ENCODE results near the gene PNMA8C.

DNA sequence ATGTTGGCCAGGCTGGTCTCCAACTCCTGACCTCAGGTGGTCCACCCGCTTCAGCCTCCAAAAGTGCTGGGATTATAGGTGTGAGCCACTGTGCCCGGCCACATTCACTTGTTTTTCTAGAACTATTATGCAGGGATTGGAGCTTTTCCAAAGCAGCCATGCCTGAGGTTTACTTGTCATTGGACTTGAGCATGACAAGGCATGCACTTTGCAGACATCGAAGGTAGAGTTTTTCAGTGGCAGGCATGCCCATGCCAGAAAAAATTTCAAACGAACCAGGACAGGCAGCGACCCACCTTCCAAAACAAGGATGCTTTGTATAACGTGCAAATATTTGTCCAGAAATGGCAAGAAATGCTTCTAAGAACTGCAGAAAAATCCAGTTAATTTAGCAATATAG lies 24.9 kb upstream of the PNMA8C start:
- no peak for TF ChIP-seq EZH2phosphoT487 (IDR thresholded peaks at IDR 0.05; ENCODE audit: low read depth)
- TF ChIP-seq, protein P1, sequence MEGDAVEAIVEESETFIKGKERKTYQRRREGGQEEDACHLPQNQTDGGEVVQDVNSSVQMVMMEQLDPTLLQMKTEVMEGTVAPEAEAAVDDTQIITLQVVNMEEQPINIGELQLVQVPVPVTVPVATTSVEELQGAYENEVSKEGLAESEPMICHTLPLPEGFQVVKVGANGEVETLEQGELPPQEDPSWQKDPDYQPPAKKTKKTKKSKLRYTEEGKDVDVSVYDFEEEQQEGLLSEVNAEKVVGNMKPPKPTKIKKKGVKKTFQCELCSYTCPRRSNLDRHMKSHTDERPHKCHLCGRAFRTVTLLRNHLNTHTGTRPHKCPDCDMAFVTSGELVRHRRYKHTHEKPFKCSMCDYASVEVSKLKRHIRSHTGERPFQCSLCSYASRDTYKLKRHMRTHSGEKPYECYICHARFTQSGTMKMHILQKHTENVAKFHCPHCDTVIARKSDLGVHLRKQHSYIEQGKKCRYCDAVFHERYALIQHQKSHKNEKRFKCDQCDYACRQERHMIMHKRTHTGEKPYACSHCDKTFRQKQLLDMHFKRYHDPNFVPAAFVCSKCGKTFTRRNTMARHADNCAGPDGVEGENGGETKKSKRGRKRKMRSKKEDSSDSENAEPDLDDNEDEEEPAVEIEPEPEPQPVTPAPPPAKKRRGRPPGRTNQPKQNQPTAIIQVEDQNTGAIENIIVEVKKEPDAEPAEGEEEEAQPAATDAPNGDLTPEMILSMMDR (IDR thresholded peaks at IDR 0.05; ENCODE audit: low read depth, low read length): no peak

Data from OCI-LY3 (cell line).